Osteocyte (in vitro differentiated cells): ENCODE measurements around the gene ZNF800. TPM values are rescaled to one million over a fixed set of nuclear protein-coding genes. Genes with fewer than 3 reads are reported as not detected.
"Not testable (repeated sequence)": the region's sequence is repeated elsewhere in the genome, so short reads cannot be mapped to it uniquely, and the experiment has no call there.

Source experiments
- DNase-seq: peaks from one replicate; pipeline ENCODE4 v3.0.0; 2021; ENCODE audit warnings: mixed read lengths; ENCODE audit not compliant: unreplicated experiment; ENCODE audit errors: extremely low spot score
- H3K27ac Mint-ChIP-seq: one replicate; pipeline ENCODE4 v1.8.0; 2021; ENCODE audit warnings: mild to moderate bottlenecking, mixed read lengths; ENCODE audit not compliant: unreplicated experiment
- H3K27me3 Mint-ChIP-seq: one replicate; pipeline ENCODE4 v1.8.0; 2021; ENCODE audit warnings: mixed read lengths; ENCODE audit not compliant: unreplicated experiment
- H3K36me3 Mint-ChIP-seq: one replicate; pipeline ENCODE4 v1.8.0; 2021; ENCODE audit warnings: mixed read lengths; ENCODE audit not compliant: unreplicated experiment
- H3K4me1 Mint-ChIP-seq: one replicate; pipeline ENCODE4 v1.8.0; 2021; ENCODE audit warnings: mixed read lengths; ENCODE audit not compliant: unreplicated experiment
- H3K4me3 Mint-ChIP-seq: one replicate; pipeline ENCODE4 v1.8.0; 2021; ENCODE audit warnings: mild to moderate bottlenecking, moderate library complexity, mixed read lengths; ENCODE audit not compliant: unreplicated experiment
- H3K9me3 Mint-ChIP-seq: one replicate; pipeline ENCODE4 v1.8.0; 2021; ENCODE audit warnings: mixed read lengths; ENCODE audit not compliant: unreplicated experiment
- total RNA-seq: library from RNA; stranded (reverse); gene quantifications from 2 replicates; pipeline ENCODE4 v1.2.1, GENCODE V29; 2021
- TF ChIP-seq, protein P1 (sequence below): fragments of 200-600 bp; sonication (generic); IDR thresholded peaks from 2 replicates; pipeline ENCODE4 v1.5.0; 2021; ENCODE audit warnings: antibody characterized with exemption, mild to moderate bottlenecking, moderate library complexity

ZNF800 gene
- total RNA-seq, 1 donor from 2014 or later = 27.7 TPM

DNA sequence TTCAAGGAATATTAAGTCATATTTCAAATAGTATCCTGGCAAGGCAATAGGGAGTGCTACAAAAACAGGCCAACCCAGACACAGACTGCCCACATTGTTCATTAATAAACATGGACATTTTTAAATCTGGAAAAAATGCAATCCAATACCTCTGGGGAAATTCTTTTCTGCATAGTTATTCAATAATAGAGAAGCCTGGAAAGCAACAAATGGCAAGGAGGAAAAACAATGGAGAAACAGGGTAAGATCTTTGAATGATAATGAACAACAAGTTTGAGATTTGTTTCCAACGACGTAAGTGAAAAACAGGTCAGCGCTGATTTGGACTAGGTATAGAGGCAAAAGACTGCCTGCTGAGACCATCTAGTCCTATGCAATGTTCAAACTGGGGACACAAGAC lies 44.7 kb upstream of the ZNF800 start:
- no peaks in the 10 kb centered on the region for H3K36me3 Mint-ChIP-seq
- H3K27ac Mint-ChIP-seq = no peak overlapping the region
- TF ChIP-seq, protein P1, sequence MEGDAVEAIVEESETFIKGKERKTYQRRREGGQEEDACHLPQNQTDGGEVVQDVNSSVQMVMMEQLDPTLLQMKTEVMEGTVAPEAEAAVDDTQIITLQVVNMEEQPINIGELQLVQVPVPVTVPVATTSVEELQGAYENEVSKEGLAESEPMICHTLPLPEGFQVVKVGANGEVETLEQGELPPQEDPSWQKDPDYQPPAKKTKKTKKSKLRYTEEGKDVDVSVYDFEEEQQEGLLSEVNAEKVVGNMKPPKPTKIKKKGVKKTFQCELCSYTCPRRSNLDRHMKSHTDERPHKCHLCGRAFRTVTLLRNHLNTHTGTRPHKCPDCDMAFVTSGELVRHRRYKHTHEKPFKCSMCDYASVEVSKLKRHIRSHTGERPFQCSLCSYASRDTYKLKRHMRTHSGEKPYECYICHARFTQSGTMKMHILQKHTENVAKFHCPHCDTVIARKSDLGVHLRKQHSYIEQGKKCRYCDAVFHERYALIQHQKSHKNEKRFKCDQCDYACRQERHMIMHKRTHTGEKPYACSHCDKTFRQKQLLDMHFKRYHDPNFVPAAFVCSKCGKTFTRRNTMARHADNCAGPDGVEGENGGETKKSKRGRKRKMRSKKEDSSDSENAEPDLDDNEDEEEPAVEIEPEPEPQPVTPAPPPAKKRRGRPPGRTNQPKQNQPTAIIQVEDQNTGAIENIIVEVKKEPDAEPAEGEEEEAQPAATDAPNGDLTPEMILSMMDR = no peak
- no peak overlapping the region for H3K4me3 Mint-ChIP-seq
- DNase-seq = no peak
- no peaks in the 10 kb centered on the region for H3K9me3 Mint-ChIP-seq
- no peaks in the 10 kb centered on the region for H3K27me3 Mint-ChIP-seq
- peaks cover 19% of the 10 kb centered on the region for H3K4me1 Mint-ChIP-seq

DNA sequence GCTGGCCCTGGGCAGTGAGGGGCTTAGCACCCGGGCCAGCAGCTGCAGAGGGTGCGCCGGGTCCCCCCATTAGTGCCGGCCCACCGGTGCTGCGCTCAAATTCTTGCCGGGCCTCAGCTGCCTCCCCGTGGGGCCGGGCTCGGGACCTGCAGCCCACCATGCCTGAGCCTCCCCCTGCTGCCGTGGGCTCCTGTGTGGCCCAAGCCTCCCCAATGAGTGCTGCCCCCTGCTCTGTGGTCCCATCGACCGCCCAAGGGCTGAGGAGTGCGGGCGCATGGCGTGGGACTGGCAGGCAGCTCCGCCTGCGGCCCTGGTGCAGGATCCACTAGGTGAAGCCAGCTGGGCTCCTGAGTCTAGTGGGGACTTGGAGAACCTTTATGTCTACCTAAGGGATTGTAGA lies 36.8 kb upstream of the ZNF800 start:
- not testable (repeated sequence) for H3K9me3 Mint-ChIP-seq, DNase-seq, H3K36me3 Mint-ChIP-seq, H3K4me1 Mint-ChIP-seq, H3K27ac Mint-ChIP-seq, H3K4me3 Mint-ChIP-seq
- H3K27me3 Mint-ChIP-seq = peaks cover 28% of the 10 kb centered on the region

DNA sequence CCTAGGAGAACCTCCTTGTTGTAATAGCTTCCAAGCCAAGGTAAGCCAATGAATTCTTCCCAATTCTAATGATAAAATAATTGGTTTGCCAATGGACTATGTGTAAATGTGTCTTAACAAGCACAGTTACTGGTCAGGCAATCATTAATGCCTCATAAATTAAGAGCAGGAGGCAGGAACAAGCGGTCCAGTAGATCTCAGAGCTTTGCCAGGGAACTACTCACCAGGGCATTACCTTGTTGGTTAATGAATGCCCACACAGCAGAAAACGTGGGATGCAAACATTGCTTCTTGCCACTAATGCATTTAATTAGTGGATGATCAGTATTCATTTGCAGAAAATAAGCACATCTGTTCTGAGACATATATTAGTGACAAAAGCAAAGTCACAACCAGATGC lies 26.7 kb upstream of the ZNF800 start:
- no peak for DNase-seq
- Mint-ChIP-seq H3K36me3 (no peaks in the 10 kb centered on the region), H3K4me1 (no peaks in the 10 kb centered on the region), H3K9me3 (no peaks in the 10 kb centered on the region), H3K4me3 (no peak overlapping the region), H3K27me3 (peaks cover 36% of the 10 kb centered on the region), H3K27ac (no peak overlapping the region)
- TF ChIP-seq, protein P1 = no peak

DNA sequence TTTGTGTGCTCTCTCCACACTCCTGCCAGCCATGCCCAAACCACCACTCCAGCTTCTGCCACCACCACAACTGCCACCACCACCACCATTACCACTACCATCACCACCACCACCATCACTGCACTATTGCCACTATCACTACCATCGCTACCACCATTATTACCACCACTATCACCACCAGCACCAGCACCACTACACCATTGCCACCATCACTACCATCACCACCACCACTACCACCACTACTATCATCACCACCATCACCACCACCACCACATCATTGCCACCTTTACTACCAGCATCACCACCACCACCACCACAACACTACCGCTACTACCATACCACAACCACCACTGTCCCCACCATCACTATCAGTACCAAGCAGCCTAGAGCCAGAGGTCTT lies 26.0 kb upstream of the ZNF800 start:
- H3K27ac Mint-ChIP-seq = no peak overlapping the region
- H3K4me3 Mint-ChIP-seq = no peak overlapping the region
- TF ChIP-seq, protein P1 = no peak
- H3K4me1 Mint-ChIP-seq = no peaks in the 10 kb centered on the region
- H3K9me3 Mint-ChIP-seq = no peaks in the 10 kb centered on the region
- no peaks in the 10 kb centered on the region for H3K36me3 Mint-ChIP-seq
- DNase-seq = no peak
- H3K27me3 Mint-ChIP-seq = peaks cover 33% of the 10 kb centered on the region

DNA sequence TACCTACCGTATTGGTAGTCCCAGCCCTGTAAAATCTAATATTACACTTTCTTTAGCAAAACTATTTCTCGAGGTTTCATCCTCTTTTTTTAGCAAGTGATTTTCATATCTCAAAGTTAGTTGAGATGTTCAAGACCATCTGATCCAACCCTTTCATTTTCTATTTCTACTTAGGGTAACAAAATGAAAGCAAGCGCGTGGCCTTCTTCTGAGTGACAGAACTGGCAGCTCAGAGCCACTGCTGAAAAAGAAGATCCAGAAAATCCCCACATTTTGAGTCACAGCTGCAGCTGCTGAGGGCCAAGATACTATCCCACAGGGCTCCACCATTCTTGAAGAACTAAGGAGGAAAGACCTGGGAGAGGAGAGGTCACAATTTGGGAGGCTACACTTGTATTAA lies 24.8 kb upstream of the ZNF800 start:
- TF ChIP-seq, protein P1 = no peak
- Mint-ChIP-seq H3K27ac (no peak overlapping the region), H3K9me3 (no peaks in the 10 kb centered on the region)

More for the DNA sequence above, 24.8 kb upstream of the ZNF800 start:
- Mint-ChIP-seq H3K27me3 (peaks cover 44% of the 10 kb centered on the region), H3K4me1 (no peaks in the 10 kb centered on the region), H3K36me3 (no peaks in the 10 kb centered on the region), H3K4me3 (no peak overlapping the region)
- DNase-seq = no peak
